ENCODE results near the gene ARPC1B. TPM values are rescaled to one million over a fixed set of nuclear protein-coding genes. Genes with fewer than 3 reads are reported as not detected.

Gene ARPC1B
- total RNA-seq, 1 donor from 2014 or later: 94.0 TPM

Other genes starting within 250 kb of the ARPC1B start
- 40.9 TPM for gene SMURF1, start 230.6 kb upstream of the ARPC1B start, total RNA-seq
- not detected for gene KPNA7, start 166.6 kb upstream of the ARPC1B start, total RNA-seq
- not detected for gene MYH16, start 101.9 kb upstream of the ARPC1B start, total RNA-seq
- gene ARPC1A, start 48.8 kb upstream of the ARPC1B start, total RNA-seq: 127 TPM
- gene PDAP1, start 33.9 kb downstream of the ARPC1B start, total RNA-seq: 95.1 TPM
- gene BUD31, start 34.2 kb downstream of the ARPC1B start, total RNA-seq: 104 TPM
- 6.6 TPM for gene PTCD1, start 64.1 kb downstream of the ARPC1B start, total RNA-seq
- gene CPSF4, start 64.2 kb downstream of the ARPC1B start, total RNA-seq: 40.8 TPM
- 261 TPM for gene ATP5MF, start 91.4 kb downstream of the ARPC1B start, total RNA-seq
- gene ZNF789, start 98.2 kb downstream of the ARPC1B start, total RNA-seq: 20.6 TPM
- gene ZNF394, start 125.6 kb downstream of the ARPC1B start, total RNA-seq: 39.8 TPM
- 9.4 TPM for gene ZKSCAN5, start 129.9 kb downstream of the ARPC1B start, total RNA-seq
- gene FAM200A, start 177.4 kb downstream of the ARPC1B start, total RNA-seq: 8.7 TPM
- gene ZNF655, start 183.9 kb downstream of the ARPC1B start, total RNA-seq: 96.5 TPM
- 2.9 TPM for gene TMEM225B, start 223.5 kb downstream of the ARPC1B start, total RNA-seq
- gene ZSCAN25, start 242.2 kb downstream of the ARPC1B start, total RNA-seq: 23.1 TPM